NCI-H2081 (cell line): Measurements from ENCODE around the gene CD209.
A peak's percentile ranks its signal among the peaks of the same experiment; 100 is the strongest.
"Not testable (repeated sequence)": the region's sequence is repeated elsewhere in the genome, so short reads cannot be mapped to it uniquely, and the experiment has no call there.

ENCODE experiments used
- DNase-seq, 2 experiments: peaks; one replicate each; lab custom pipeline; 2025; lab: John Stamatoyannopoulos, UW

CD209 gene, protein sequence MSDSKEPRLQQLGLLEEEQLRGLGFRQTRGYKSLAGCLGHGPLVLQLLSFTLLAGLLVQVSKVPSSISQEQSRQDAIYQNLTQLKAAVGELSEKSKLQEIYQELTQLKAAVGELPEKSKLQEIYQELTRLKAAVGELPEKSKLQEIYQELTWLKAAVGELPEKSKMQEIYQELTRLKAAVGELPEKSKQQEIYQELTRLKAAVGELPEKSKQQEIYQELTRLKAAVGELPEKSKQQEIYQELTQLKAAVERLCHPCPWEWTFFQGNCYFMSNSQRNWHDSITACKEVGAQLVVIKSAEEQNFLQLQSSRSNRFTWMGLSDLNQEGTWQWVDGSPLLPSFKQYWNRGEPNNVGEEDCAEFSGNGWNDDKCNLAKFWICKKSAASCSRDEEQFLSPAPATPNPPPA

DNA sequence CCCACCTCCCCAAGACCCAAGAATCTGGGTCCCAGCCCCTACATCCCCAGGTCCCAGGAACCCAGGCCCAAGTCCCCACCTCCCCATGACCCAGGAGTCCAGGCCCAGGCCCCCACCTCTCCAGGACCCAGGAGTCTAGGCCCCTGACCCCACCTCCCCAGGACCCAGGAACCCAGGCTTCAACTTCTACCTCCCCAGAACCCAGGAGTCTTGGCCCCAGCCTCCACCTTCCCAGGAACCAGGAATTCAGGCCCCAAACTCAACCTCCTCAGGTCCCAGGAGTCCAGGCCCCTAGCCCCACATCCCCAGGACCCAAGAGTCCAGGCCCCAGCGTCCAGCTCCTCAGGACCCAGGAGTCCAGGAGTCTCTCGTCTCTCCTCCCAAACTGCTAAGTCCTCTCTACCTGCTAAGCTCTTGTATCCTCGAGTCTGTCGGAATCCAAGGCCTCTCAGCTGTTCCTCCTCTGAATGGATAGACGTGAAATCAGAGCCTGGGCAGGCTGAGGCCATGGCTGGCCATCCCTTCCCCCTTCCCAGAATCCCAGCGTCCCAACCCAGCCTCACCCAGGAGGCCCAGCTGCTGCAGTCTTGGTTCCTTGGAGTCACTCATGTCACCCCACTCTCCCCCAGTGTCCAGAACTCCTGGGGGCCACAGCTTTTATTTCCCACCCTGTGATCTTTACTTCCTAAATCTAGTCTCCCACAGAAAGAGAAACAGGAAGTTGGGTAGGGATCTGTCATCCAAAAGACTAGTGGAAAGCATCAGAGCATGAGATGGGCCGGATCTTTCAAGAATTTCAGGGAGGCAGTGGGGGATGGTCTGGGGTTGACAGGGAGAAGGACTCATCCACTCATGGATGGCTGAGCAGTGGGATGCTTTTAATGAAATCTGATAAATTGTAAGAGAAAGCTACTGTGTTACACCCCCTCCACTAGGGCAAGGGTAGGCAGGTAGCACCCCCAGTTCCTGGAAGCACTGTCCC lies at the start of gene CD209:
Gene CD209, minus strand, starts transcription at position 632 of the 982 bp plus-strand sequence. Its CDS starts 23 bp downstream, at position 609.
- no peak for DNase-seq

DNA sequence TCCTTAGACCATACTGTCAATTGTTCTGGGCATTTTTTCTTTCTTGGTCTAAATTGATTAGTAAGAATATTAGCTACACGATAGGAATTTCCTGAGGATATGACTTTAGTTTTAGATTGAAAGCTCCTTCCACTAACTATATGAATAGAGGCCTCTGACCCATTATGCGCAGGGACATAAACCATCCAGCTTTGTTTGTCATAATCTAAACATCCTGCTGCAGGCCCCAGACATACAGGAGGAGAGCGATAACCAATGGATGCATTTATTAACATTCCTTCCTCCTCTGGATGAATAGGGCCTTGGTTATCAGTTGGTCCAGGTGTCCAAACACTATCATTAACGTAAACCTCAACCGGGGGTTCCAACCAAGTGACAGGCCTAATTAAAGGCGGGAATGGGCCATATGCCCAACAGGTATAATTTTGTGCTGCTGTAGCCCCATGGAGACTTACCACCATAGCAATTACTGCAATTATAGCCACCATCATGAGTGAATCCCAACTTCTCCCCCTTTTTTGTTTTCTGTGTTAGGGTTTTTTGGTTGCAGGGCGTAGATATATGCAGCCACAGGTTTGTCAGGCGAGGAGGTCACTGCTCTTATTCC lies 48.3 kb upstream of the CD209 start:
- peak; percentile 62 to 91 for DNase-seq

DNA sequence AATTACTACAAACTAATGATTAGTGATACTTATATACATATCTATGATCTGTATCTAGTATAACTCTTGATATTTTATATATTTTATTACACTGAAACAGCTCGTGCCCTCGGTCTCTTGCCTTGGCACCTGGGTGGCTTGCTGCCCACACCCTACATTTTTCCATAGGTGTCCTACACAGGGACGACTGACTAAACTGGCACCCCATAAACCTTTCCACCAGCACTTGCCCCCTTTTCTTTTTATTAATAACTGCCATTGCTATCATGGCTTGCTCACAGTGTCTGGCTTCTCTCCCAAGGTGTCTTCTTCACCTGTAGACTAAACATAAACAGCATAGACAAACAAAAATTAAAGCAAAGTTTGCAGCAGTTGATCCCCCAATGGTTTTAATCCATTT lies 46.2 kb upstream of the CD209 start:
- DNase-seq = no peak

DNA sequence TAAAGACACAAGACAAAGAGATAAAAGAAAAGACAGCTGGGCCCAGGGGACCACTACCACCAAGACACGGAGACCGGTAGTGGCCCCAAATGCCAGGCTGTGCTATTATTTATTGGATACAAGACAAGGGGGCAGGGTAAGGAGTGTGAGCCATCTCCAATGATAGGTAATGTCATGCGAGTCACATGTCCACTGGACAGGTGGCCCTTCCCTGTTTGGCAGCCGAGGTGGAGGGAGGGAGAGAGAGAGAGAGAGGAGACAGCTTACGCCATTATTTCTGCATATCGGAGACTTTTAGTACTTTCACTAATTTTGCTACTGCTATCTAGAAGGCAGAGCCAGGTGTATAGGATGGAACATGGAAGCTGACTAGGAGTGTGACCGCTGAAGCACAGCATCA lies 45.4 kb upstream of the CD209 start:
- DNase-seq = not testable (repeated sequence)

DNA sequence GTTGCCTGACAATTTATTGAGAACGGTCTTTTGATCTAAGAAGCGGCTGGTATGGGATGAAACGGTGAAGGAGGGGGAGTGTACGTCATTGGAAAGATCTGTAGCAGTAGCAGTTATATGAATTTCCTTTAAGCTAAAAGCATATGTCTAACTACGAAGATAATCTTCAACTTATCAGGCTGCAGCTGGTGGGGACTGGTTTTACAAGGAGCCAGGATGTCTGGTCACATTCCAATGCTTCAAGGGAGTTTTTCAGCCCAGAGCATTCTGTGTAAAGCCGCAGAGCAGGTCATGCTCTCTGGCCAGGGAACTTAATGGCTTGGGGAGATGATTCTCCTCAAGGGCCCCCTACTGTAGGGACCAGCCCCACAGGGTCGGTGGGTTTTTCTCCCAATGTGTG lies 44.9 kb upstream of the CD209 start:
- DNase-seq = no peak

DNA sequence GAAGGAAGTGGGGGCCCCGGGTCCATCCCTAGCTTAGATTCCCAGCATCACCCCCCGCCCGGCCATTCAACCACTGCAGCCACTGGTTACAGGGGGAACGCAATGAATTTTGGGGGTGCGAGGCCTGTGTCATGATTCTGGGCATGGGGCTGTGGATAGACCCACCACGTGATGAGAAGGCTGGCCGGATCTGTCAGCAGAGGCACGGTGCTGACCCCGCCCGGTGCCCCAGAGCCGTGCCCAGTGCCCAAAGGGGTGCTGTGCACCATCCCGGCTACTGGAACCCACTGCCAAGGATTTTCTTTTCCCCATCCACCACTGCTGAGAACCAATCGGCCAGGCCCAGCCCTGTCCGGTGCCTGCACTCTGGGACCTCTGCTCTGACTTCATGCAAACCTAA lies 43.1 kb upstream of the CD209 start:
- no peak for DNase-seq

DNA sequence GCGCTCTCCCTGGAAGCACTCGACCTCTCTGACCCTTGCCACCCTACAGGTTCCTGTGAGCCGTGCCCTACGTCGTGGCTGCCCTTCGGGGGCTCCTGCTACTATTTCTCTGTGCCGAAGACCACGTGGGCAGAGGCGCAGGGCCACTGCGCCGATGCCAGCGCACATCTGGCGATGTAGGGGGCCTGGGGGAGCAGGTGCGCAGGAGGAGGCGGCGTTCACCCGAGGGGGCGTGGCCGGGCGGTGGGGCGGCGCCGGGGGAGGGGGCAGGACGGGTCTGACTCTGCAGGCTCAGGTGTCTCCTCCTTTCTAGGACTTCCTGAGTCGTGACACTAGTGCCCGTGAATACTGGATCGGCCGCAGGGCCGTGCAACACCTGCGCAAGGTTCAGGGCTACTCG lies 42.1 kb upstream of the CD209 start:
- no peak for DNase-seq

DNA sequence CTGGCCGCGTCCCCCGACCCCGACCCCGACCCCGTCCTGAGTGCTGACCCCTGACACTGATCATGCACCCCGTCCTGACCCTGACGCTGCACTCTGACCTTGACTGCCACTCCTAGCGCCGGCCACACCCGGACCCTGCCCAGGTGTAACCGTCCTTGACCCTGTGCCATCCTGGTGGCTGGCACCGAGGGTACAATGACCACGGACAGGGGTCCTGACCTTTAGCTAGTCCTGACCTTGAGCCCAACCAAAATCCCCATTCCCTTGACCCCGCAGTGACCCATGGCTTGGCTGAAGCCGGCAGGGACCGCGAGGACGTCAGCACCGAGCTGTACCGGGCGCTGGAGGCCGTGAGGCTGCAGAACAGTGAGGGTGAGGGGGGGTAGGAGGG lies 41.6 kb upstream of the CD209 start:
- no peak for DNase-seq

DNA sequence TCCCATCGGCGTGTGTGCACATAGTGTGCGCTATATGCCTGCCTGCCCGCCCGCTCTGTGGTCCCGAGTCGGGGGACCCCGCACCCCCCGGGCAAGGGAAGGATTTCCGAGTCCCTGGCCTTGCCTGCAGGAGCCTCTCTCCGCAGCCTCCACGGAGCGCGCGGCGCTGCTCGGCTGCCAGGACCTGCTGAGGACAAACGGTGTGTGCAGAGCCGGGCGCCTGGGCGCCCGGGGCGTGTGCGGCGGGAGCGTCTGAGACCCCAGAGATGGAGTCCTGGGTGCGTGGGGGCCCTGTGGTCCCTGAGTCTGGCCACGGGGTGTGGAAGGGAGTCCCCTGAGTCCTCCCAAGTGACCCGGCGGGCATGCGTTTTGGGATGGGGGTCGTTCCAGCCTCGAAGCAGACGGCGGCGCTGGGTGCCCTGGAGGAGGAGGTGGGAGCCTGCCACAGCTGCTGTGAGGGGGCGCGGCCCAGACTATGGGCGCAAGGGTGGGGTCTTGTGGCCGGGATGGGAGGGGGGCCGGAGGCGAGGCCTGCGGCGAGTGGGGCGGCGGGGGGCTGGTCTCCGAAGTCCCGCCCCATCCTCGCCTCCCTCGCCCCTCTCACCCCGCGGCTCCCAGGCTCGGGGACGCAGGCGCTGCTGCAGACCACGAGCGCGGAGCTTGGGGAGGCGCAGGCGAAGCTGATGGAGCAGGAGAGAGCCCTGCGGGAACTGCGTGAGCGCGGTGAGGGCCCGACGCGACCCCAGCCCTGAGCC lies 41.0 kb upstream of the CD209 start:
- no peak for DNase-seq

DNA sequence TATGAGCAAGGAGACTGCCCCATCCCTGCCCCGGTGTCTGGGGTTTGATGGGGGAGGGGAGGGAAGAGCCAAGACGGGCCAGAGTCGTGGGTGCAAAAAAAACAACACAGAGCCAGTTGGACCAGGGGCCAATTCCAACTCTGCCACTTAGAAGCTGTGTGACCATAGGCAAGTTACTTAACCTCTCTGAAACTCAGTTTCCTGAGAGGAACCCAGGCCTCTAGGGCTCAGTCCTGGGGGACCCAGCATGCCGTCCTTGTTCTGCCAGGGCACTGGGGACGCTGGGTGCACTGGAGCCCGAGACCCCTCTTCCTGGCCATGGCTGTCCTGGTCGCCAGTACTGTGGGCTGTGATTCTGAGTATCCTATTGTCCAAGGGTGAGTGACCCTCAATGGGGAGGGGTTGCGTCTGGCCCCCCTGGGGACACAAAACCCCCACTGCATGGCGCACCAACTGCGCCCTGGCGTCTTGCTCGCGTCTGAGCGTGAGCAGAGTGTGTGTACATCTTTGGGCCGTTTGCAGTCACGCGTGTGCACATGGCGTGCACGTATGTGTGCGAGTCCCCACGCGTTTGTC lies 40.4 kb upstream of the CD209 start:
- DNase-seq = no peak

DNA sequence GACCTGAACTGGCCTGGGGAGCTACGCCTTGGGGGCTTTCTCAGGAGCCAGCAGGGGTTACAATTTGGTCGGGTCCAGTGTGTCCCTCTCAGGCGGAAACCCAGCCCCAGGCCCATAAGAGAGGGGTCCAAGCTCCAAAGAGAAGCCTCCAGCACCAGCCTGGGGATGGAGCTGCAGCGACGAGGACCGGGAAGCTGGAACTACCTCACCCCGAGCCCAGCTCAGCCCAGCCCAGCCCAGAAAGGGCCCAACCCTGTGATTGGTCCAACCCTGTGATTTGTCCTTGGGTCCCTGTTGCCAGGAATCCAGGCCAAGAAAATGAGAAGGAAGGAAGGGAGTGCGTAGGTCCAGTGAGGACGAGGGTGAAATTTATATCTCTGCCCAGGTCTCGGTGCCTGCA lies 39.8 kb upstream of the CD209 start:
- DNase-seq = no peak

DNA sequence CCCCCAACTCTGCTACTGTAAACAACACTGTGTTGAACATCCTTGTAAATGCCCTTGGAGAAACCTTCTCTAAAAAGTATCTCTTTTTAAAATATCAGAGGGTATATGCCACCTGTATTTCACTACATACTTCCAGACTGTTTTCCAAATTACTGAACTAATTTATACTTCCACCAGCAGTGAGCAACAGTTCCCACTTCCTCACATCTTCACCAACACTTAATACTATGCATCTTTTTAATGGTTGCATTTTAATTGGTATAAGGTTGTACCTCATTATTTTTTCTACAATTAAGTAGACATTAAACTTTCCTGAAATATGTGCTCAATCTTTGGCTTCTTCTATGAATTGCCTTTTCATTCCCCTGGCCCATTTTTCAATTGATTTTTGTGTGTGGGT lies 37.5 kb upstream of the CD209 start:
- no peak for DNase-seq

DNA sequence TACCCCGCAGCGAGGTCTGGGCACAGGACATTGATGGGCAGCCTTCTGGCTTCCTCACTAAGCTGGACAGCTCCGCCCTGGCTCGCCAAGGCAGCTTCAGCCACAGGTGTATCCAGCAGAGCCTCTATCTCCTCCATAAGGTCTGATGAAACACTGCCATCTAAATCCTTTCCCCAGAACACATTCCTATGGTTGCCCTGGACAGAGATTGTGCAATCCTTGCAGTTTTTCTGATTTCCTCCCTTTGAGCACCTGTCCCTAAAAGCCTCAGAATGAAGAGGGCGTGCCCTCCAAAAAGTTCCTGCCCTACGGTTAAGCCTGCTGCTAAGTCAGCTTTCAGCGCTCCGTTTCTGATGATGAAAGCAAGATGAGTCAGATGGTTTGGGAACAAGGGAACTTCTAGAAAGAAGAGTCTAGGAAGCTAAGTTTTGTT lies 36.7 kb upstream of the CD209 start:
- no peak for DNase-seq

DNA sequence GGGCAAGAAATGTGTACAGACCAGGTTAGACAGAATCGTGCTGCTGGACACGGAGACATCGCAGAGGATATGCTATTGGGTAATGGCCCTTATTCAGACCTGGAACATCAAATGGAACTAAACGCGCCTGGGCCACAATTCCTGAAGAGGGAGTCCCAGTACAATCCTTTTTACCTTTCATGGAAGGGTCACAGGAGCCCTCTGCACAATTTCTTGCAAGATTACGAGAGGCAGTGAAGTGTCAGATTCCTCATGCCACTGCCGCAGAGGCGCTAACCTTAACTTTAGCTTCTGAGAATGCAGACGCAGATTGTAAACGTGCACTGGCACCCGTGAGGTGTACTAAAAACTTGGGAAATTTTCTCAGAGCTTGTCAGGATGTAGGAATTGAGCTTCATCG lies 33.8 kb upstream of the CD209 start:
- no peak for DNase-seq

DNA sequence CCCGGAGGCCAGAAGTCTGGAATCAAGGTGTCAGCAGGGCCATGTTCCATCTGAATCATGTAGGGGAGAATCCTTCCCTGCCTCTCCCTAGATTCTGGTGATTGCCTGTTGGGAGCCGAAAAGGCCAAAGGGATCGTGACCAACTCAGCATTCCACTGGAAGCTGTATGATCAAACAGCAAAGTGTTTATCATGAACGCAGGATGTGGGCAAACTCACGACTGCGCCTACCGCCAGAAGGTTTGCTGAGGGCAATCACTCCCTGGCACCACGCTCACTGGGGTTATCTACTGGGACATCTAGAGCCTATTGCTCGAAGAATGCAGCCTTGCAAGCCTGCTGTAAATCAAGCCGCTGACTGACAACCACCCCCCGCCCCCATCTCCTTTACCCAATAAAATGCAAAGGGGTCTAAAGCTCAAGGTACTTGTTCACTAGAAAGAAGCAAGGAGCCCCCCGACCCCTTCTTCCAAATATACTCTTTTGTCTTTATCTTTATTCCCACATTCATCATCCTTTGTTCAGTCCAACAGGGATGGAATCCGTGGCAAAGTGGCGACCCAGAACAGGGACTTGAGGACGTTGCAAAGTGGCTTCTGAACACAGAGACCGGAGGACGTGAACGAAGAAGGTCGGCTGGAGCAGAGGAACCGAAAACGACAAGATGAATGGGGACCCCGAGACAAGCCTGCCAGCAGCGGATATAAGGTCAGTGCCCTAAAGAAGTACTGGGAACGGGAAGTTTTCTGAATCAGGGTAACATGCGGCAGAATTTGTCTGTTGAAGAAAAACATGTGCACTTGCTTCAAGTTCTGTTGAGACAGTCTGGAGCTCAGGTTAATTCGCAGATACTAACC lies 32.5 kb upstream of the CD209 start:
- no peak for DNase-seq

DNA sequence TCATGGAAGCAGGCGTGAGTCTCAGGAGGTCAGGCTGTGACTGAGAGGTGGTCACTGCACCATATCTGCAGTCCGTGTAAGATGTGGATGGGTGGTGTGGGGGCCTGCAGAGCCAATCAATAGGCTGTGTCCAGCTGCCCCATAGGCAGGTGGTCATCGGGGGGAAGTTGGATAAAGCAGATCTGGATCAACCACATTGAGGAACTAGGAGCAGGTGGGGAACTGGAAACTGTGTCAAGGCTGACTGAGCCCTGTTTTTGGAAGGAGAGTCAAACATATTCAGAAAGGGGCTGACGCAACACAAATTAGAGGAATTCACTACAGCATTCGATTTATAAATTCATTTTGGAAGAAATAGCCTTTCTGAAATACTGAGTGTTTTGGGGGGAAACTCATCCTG lies 30.7 kb upstream of the CD209 start:
- DNase-seq = no peak

DNA sequence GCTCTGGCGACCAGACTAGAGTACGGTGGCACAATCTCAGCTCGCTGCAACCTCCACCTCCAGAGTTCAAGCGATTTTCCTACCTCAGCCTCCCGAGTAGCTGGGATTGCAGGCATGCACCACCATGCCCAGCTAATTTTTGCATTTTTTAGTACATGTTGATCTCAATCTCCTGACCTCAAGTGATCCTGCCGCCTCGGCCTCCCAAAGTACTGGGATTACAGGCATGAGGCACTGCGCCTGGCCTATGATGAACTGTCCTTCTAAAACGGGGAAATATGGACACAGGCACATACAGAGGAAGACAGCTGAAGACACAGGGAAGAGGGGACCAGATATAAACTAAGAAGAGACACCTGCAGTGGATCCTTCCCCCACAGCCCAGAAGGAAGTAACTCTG lies 28.4 kb upstream of the CD209 start:
- no peak for DNase-seq

DNA sequence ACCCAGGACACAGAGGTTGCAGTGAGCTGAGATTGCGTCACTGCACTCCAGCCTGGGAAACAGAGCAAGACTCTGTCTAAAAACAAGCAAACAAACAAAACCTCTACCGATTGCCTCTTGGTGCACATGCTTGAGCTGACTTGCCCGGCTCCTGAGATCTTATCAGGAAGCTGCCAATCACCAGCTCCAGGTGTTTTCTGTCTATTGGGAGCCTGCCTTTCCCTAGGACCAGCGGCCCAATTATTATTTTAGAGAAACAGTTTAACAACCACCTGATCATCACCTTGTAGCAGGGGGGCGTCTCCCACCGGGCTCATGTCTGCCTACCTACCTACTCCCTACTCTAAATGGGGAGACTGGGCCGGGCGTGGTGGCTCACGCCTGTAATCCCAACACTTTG lies 26.5 kb upstream of the CD209 start:
- no peak for DNase-seq

DNA sequence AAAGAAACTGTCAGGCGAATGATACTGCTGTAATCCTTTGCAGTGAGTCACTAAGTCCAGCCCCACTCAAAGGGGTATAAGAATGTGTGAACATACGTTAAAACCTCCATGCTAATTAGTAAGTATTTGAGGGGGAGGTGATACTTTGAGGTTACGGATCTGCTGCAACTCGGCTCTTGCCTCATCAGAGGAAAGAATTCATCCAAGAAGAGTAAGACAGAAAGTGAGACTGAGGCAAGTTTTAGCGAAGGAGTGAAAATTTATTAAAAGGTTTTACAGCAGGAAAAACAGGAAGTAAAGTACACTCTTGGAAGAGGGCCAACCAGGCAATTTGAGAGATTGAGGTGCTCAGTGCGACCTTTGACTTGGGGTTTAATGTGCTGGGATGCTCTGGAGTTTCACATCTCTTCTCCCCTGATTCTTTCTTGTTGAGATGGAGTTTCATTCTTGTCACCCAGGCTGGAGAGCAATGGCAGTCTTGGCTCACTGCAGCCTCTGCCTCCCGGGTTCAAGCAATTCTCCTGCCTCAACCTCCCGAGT lies 25.5 kb upstream of the CD209 start:
- DNase-seq = no peak

DNA sequence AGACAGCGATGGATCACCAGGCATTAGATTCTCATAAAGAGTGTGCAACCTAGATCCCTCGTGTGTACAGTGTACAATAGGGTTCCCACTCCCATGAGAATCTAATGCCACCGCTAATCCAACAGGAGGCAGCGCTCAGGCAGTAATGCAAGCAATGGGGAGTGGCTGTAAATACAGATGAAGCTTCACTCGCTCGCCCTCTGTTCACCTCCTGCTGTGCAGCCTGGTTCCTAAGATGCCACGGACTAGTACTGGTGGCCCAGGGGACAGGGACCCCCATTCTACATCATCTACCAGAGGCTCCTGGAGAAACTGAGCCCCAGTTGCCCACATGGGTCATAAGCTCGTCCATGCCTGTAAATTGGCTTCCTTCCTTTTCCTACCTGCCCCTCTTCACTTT lies 23.7 kb upstream of the CD209 start:
- no peak for DNase-seq
